WERI-Rb-1 (cell line): ENCODE measurements around the gene GBX2.

Source experiments
- DNase-seq: peaks from one replicate; pipeline ENCODE4 v3.0.0-alpha.2; 2020
- H3K27ac ChIP-seq: fragments of 250-450 bp; sonication (Bioruptor Pico); 2 replicates; pipeline ENCODE4 v1.5.1; 2020; ENCODE audit warnings: mild to moderate bottlenecking, moderate library complexity
- H3K27me3 ChIP-seq: fragments of 250-450 bp; sonication (Bioruptor Pico); 2 replicates; pipeline ENCODE4 v1.5.1; 2021; ENCODE audit warnings: mild to moderate bottlenecking, low read depth, moderate library complexity; ENCODE audit not compliant: insufficient read depth, severe bottlenecking
- H3K36me3 ChIP-seq: fragments of 250-450 bp; sonication (Bioruptor Pico); 2 replicates; pipeline ENCODE4 v1.5.1; 2020; ENCODE audit warnings: mild to moderate bottlenecking, moderate library complexity
- H3K4me3 ChIP-seq: 2 replicates; pipeline ENCODE4 v1.5.1; 2011; ENCODE audit warnings: low read depth, mild to moderate bottlenecking, control low read depth, low read length
- H3K9me3 ChIP-seq: fragments of 250-450 bp; sonication (Bioruptor Pico); 2 replicates; pipeline ENCODE4 v1.5.1; 2021; ENCODE audit warnings: mild to moderate bottlenecking, moderate library complexity; ENCODE audit not compliant: severe bottlenecking
- CTCF ChIP-seq: IDR thresholded peaks from 2 replicates; pipeline ENCODE4 v1.5.1; 2011; ENCODE audit warnings: low read depth, mild to moderate bottlenecking, control low read depth, inconsistent platforms, low read length

The GBX2 gene

GRCh38 chr2:236125541-236125940 is 42.6 kb downstream of the GBX2 start:
- Histone ChIP-seq H3K27ac (no peak overlapping the region), H3K4me3 (no peak overlapping the region), H3K9me3 (no peaks in the 10 kb centered on the region), H3K27me3 (no peaks in the 10 kb centered on the region), H3K36me3 (peaks cover 40% of the 10 kb centered on the region)
- no peak for DNase-seq
- TF ChIP-seq CTCF, result no peak

GRCh38 chr2:236124182-236124893 is 43.8 kb downstream of the GBX2 start:
- Histone ChIP-seq H3K4me3 (no peak overlapping the region), H3K36me3 (peaks cover 40% of the 10 kb centered on the region), H3K9me3 (no peaks in the 10 kb centered on the region), H3K27me3 (no peaks in the 10 kb centered on the region), H3K27ac (no peak overlapping the region)
- DNase-seq, result no peak
- no peak for TF ChIP-seq CTCF

- DNase-seq, result no peak
- H3K4me3 ChIP-seq, result no peak overlapping the region
- H3K27me3 ChIP-seq, result no peaks in the 10 kb centered on the region
- no peaks in the 10 kb centered on the region for H3K9me3 ChIP-seq
- H3K36me3 ChIP-seq, result peaks cover 40% of the 10 kb centered on the region
- no peak for TF ChIP-seq CTCF
- H3K27ac ChIP-seq, result no peak overlapping the region
These were observed 44.5 kb downstream of the GBX2 start for GRCh38 chr2:236123716-236124115.

GRCh38 chr2:236122236-236122635 is 46.0 kb downstream of the GBX2 start:
- no peak for TF ChIP-seq CTCF
- no peak for DNase-seq
- Histone ChIP-seq H3K36me3 (peaks cover 37% of the 10 kb centered on the region), H3K27ac (no peak overlapping the region), H3K27me3 (no peaks in the 10 kb centered on the region), H3K9me3 (no peaks in the 10 kb centered on the region), H3K4me3 (no peak overlapping the region)

GRCh38 chr2:236121546-236121945 is 46.6 kb downstream of the GBX2 start:
- H3K27me3 ChIP-seq, result no peaks in the 10 kb centered on the region
- no peak for DNase-seq
- H3K4me3 ChIP-seq, result no peak overlapping the region
- H3K36me3 ChIP-seq, result peaks cover 32% of the 10 kb centered on the region
- no peak overlapping the region for H3K27ac ChIP-seq
- TF ChIP-seq CTCF, result no peak
- no peaks in the 10 kb centered on the region for H3K9me3 ChIP-seq

GRCh38 chr2:236120829-236121228 is 47.4 kb downstream of the GBX2 start:
- no peak for DNase-seq
- no peak overlapping the region for H3K4me3 ChIP-seq
- no peak overlapping the region for H3K27ac ChIP-seq
- peaks cover 25% of the 10 kb centered on the region for H3K36me3 ChIP-seq
- no peak for TF ChIP-seq CTCF
- no peaks in the 10 kb centered on the region for H3K27me3 ChIP-seq
- H3K9me3 ChIP-seq, result no peaks in the 10 kb centered on the region
